NCI-H2171 (cell line): ENCODE results near the gene ALPG.
"Not testable (repeated sequence)": the region's sequence is repeated elsewhere in the genome, so short reads cannot be mapped to it uniquely, and the experiment has no call there.

Experiments
- DNase-seq: peaks from one replicate; lab custom pipeline; 2025; lab: John Stamatoyannopoulos, UW

The ALPG gene

GRCh38 chr2:232377319-232377718 is 29.3 kb upstream of the ALPG start:
- DNase-seq, result no peak

GRCh38 chr2:232377841-232378734 is 28.6 kb upstream of the ALPG start:
- DNase-seq, result no peak

- DNase-seq, result not testable (repeated sequence)
Observed at GRCh38 chr2:232378735-232379151, 27.9 kb upstream of the ALPG start, which contains the start of gene ALPP. Gene ALPP (plus strand): TSS chr2:232378751. CDS start chr2:232378803, 52 bp downstream.

- DNase-seq, result not testable (repeated sequence)
Observed at GRCh38 chr2:232379610-232380590, 26.7 kb upstream of the ALPG start.

- not testable (repeated sequence) for DNase-seq
Observed at GRCh38 chr2:232381204-232382031, 25.2 kb upstream of the ALPG start.

- DNase-seq, result no peak
Observed at GRCh38 chr2:232382331-232383225, 24.1 kb upstream of the ALPG start.

GRCh38 chr2:232384466-232384865 is 22.2 kb upstream of the ALPG start:
- no peak for DNase-seq

GRCh38 chr2:232385058-232385457 is 21.6 kb upstream of the ALPG start:
- not testable (repeated sequence) for DNase-seq

- no peak for DNase-seq
Observed at GRCh38 chr2:232385660-232386489, 20.8 kb upstream of the ALPG start.

- DNase-seq, result no peak
Observed at GRCh38 chr2:232386490-232386739, 20.2 kb upstream of the ALPG start.

GRCh38 chr2:232386740-232387450 is 19.7 kb upstream of the ALPG start:
- no peak for DNase-seq

- DNase-seq, result no peak
Observed at GRCh38 chr2:232387451-232388171, 19.0 kb upstream of the ALPG start.

- no peak for DNase-seq
Observed at GRCh38 chr2:232388324-232388891, 18.2 kb upstream of the ALPG start.

GRCh38 chr2:232389327-232389726 is 17.3 kb upstream of the ALPG start:
- no peak for DNase-seq

GRCh38 chr2:232390661-232391060 is 16.0 kb upstream of the ALPG start:
- no peak for DNase-seq

GRCh38 chr2:232393556-232393955 is 13.1 kb upstream of the ALPG start:
- no peak for DNase-seq

GRCh38 chr2:232394431-232394830 is 12.2 kb upstream of the ALPG start:
- not testable (repeated sequence) for DNase-seq

GRCh38 chr2:232395586-232395985 is 11.1 kb upstream of the ALPG start:
- no peak for DNase-seq
